ENCODE results near the gene RABGAP1L. TPM values are rescaled to one million over a fixed set of nuclear protein-coding genes. Genes with fewer than 3 reads are reported as not detected.

Gene RABGAP1L
- total RNA-seq, 4 donors from 2014 or later, result 39.9 to 77.4 (median 48.7) TPM

GRCh38 chr1:174766727-174767126 lies 607.4 kb downstream of the RABGAP1L start:
- no peak for TF ChIP-seq CTCF (IDR thresholded peaks at IDR 0.05; ENCODE audit: low read depth)

GRCh38 chr1:174768516-174768915 lies 609.2 kb downstream of the RABGAP1L start:
- TF ChIP-seq CTCF (IDR thresholded peaks at IDR 0.05; ENCODE audit: low read depth), result no peak

GRCh38 chr1:174768949-174769348 lies 609.6 kb downstream of the RABGAP1L start:
- TF ChIP-seq CTCF (IDR thresholded peaks at IDR 0.05; ENCODE audit: low read depth), result no peak

GRCh38 chr1:174769961-174770549 lies 610.7 kb downstream of the RABGAP1L start:
- no peak for TF ChIP-seq CTCF (IDR thresholded peaks at IDR 0.05; ENCODE audit: low read depth)

- TF ChIP-seq CTCF (IDR thresholded peaks at IDR 0.05; ENCODE audit: low read depth), result no peak
These were observed 616.3 kb downstream of the RABGAP1L start for GRCh38 chr1:174775621-174776020.

- TF ChIP-seq CTCF (IDR thresholded peaks at IDR 0.05; ENCODE audit: low read depth), result no peak
These were observed 617.9 kb downstream of the RABGAP1L start for GRCh38 chr1:174777262-174777661.

GRCh38 chr1:174785510-174785909 lies 626.2 kb downstream of the RABGAP1L start:
- no peak for TF ChIP-seq CTCF (IDR thresholded peaks at IDR 0.05; ENCODE audit: low read depth)

Measured in subcutaneous adipose tissue (tissue), 4 donors.